ENCODE results near the gene TOX2. TPM values are rescaled to one million over a fixed set of nuclear protein-coding genes. Genes with fewer than 3 reads are reported as not detected.

Gene TOX2
- polyA plus RNA-seq, 3 donors, result 0.39 to 0.56 (median 0.47) TPM

- Histone ChIP-seq H3K9ac (ENCODE audit: insufficient read depth, low read length, poor library complexity, severe bottlenecking) (no peak overlapping the region), H3K27me3 (ENCODE audit: control insufficient read depth in 2 of 2, insufficient read depth in 2 of 2, low read length in 2 of 2) (peaks cover 0 to 2% of the 10 kb centered on the region in 2 donors), H3K36me3 (replicated peaks in 1 of 2; ENCODE audit: control insufficient read depth in 1 of 2, insufficient read depth in 2 of 2, low read length in 2 of 2) (no peaks in the 10 kb centered on the region), H2AFZ (ENCODE audit: insufficient read depth, low read depth, low read length, poor library complexity, severe bottlenecking) (no peak overlapping the region), H3K27ac (ENCODE audit: low read depth in 1 of 2, low read length in 2 of 2) (no peak overlapping the region), H3K4me1 (ENCODE audit: control insufficient read depth in 1 of 2, insufficient read depth in 2 of 2, low read length in 2 of 2) (peaks cover 2 to 4% of the 10 kb centered on the region in 2 donors), H3K4me2 (replicated peaks; ENCODE audit: extremely low read depth, low read length, poor library complexity, severe bottlenecking) (no peak overlapping the region), H3K79me2 (ENCODE audit: insufficient read depth, low read length) (no peaks in the 10 kb centered on the region), H4K20me1 (ENCODE audit: insufficient read depth, low read length) (no peaks in the 10 kb centered on the region), H3K9me3 (replicated peaks in 1 of 2; ENCODE audit: control insufficient read depth in 1 of 2, insufficient read depth in 1 of 2, low read length in 2 of 2) (no peaks in the 10 kb centered on the region), H3K4me3 (replicated peaks in 1 of 3; ENCODE audit: low read depth in 2 of 3, low read length in 3 of 3) (no peak overlapping the region)
- H3K36me3 Mint-ChIP-seq, result peaks cover 0 to 2% of the 10 kb centered on the region in 2 donors
- intact Hi-C loops (cut with micrococcal nuclease), result loop anchor here in 1 of 2 donors (10.0 kb wide), 1 partner anchor 143 kb away; no protein-coding TSS in a partner anchor
- no peak for DNase-seq
- H3K4me3 Mint-ChIP-seq, result no peak overlapping the region
- no peak for TF ChIP-seq CTCF (IDR thresholded peaks at IDR 0.05)
- 100% methylated on average over 1 of the region's 2 CpGs for WGBS (ENCODE audit: insufficient coverage)
- H3K4me1 Mint-ChIP-seq, result peaks cover 7% of the 10 kb centered on the region
- peaks cover 17 to 31% (median 22%) of the 10 kb centered on the region in 3 donors for H3K27me3 Mint-ChIP-seq (ENCODE audit: low read depth in 3 of 3)
- H3K9me3 Mint-ChIP-seq, result peaks cover 0 to 2% (median 0%) of the 10 kb centered on the region in 7 donors
- H3K27ac Mint-ChIP-seq, result no peak overlapping the region
These were observed 17.3 kb downstream of the TOX2 start for GRCh38 chr20:43931976-43932375.

GRCh38 chr20:43934833-43935232 lies 20.2 kb downstream of the TOX2 start:
- no peaks in the 10 kb centered on the region for H3K9me3 Mint-ChIP-seq
- no peak overlapping the region for H3K4me3 Mint-ChIP-seq
- Histone ChIP-seq H3K4me1 (ENCODE audit: control insufficient read depth in 1 of 2, insufficient read depth in 2 of 2, low read length in 2 of 2) (peaks cover 31 to 33% of the 10 kb centered on the region in 2 donors), H3K27ac (ENCODE audit: low read depth in 1 of 2, low read length in 2 of 2) (no peak overlapping the region), H3K36me3 (replicated peaks in 1 of 2; ENCODE audit: control insufficient read depth in 1 of 2, insufficient read depth in 2 of 2, low read length in 2 of 2) (no peaks in the 10 kb centered on the region), H3K4me2 (replicated peaks; ENCODE audit: extremely low read depth, low read length, poor library complexity, severe bottlenecking) (no peak overlapping the region), H3K9me3 (replicated peaks in 1 of 2; ENCODE audit: control insufficient read depth in 1 of 2, insufficient read depth in 1 of 2, low read length in 2 of 2) (no peaks in the 10 kb centered on the region), H4K20me1 (ENCODE audit: insufficient read depth, low read length) (no peaks in the 10 kb centered on the region), H3K4me3 (replicated peaks in 1 of 3; ENCODE audit: low read depth in 2 of 3, low read length in 3 of 3) (no peak overlapping the region), H2AFZ (ENCODE audit: insufficient read depth, low read depth, low read length, poor library complexity, severe bottlenecking) (no peak overlapping the region), H3K79me2 (ENCODE audit: insufficient read depth, low read length) (no peaks in the 10 kb centered on the region), H3K9ac (ENCODE audit: insufficient read depth, low read length, poor library complexity, severe bottlenecking) (no peak overlapping the region), H3K27me3 (ENCODE audit: control insufficient read depth in 2 of 2, insufficient read depth in 2 of 2, low read length in 2 of 2) (no peaks in the 10 kb centered on the region)
- intact Hi-C loops (cut with micrococcal nuclease), result loop anchor here in 1 of 2 donors (5.0 to 10.0 kb wide), 2 partner anchors 42 to 140 kb away; no protein-coding TSS in a partner anchor
- no peak for DNase-seq
- H3K27me3 Mint-ChIP-seq (ENCODE audit: low read depth in 3 of 3), result peaks cover 8 to 22% (median 21%) of the 10 kb centered on the region in 3 donors
- TF ChIP-seq CTCF (IDR thresholded peaks at IDR 0.05), result no peak
- H3K36me3 Mint-ChIP-seq, result peaks cover 0 to 2% of the 10 kb centered on the region in 2 donors
- peaks cover 33% of the 10 kb centered on the region for H3K4me1 Mint-ChIP-seq
- 100% methylated on average over 1 of the region's 3 CpGs for WGBS (ENCODE audit: insufficient coverage)
- no peak overlapping the region for H3K27ac Mint-ChIP-seq
